Neural cell (in vitro differentiated cells): ENCODE data around the gene GP5. TPM values are rescaled to one million over a fixed set of nuclear protein-coding genes. Genes with fewer than 3 reads are reported as not detected.

Experiments
- H2AFZ ChIP-seq: fragments of 200-600, 300-800 bp; sonication (generic), shearing (Covaris generic); 2 replicates; pipeline ENCODE4 v1.6.0; 2014; ENCODE audit warnings: low read depth, mild to moderate bottlenecking, antibody characterized with exemption, low read length, moderate library complexity
- H3F3A ChIP-seq: fragments of 200-600 bp; shearing (Covaris generic); 2 replicates; pipeline ENCODE4 v1.6.1; 2016; ENCODE audit warnings: mild to moderate bottlenecking, moderate library complexity, mixed read lengths, antibody characterized with exemption, low read length; ENCODE audit not compliant: insufficient read depth, poor library complexity, severe bottlenecking
- H3K27ac ChIP-seq: fragments of 200-600, 300-800 bp; sonication (generic), shearing (Covaris generic); 2 replicates; pipeline ENCODE4 v1.5.1; 2014; ENCODE audit warnings: mild to moderate bottlenecking, low read length, moderate library complexity
- H3K27me3 ChIP-seq: fragments of 300-800, 200-600 bp; sonication (generic), shearing (Covaris generic); 2 replicates; pipeline ENCODE4 v1.6.0; 2014; ENCODE audit warnings: mild to moderate bottlenecking, low read depth, low read length, moderate library complexity; ENCODE audit not compliant: insufficient read depth
- H3K36me3 ChIP-seq: fragments of 300-800, 200-600 bp; sonication (generic), shearing (Covaris generic); 2 replicates; pipeline ENCODE4 v1.5.1; 2014; ENCODE audit warnings: mild to moderate bottlenecking, antibody characterized with exemption, low read length, moderate library complexity; ENCODE audit not compliant: insufficient read depth
- H3K4me2 ChIP-seq: fragments of 300-800, 200-600 bp; sonication (generic), shearing (Covaris generic); 2 replicates; pipeline ENCODE4 v1.6.0; 2014; ENCODE audit warnings: mild to moderate bottlenecking, low read length
- H3K4me3 ChIP-seq: fragments of 300-800, 200-600 bp; sonication (generic), shearing (Covaris generic); 2 replicates; pipeline ENCODE4 v1.5.1; 2014; ENCODE audit warnings: mild to moderate bottlenecking, low read length, moderate library complexity
- H3K79me2 ChIP-seq: fragments of 200-600 bp; shearing (Covaris generic); replicated peaks from 2 replicates; pipeline ENCODE4 v1.6.0; 2014; ENCODE audit warnings: mild to moderate bottlenecking, low read length, moderate library complexity; ENCODE audit not compliant: insufficient read depth
- H3K9ac ChIP-seq: fragments of 300-800, 200-600 bp; sonication (generic), shearing (Covaris generic); 2 replicates; pipeline ENCODE4 v1.6.1; 2016; ENCODE audit warnings: mild to moderate bottlenecking, low read length, mixed read lengths
- H3K9me2 ChIP-seq: fragments of 200-600 bp; shearing (Covaris generic); 2 replicates; pipeline ENCODE4 v1.6.1; 2016; ENCODE audit warnings: mild to moderate bottlenecking, low read length, mixed read lengths; ENCODE audit not compliant: insufficient read depth
- H3K9me3 ChIP-seq: fragments of 200-600, 300-800 bp; sonication (generic), shearing (Covaris generic); 2 replicates; pipeline ENCODE4 v1.6.1; 2016; ENCODE audit warnings: mild to moderate bottlenecking, mixed run types, low read length, moderate library complexity, mixed read lengths
- H4K20me1 ChIP-seq: fragments of 200-600 bp; shearing (Covaris generic); 2 replicates; pipeline ENCODE4 v1.6.1; 2016; ENCODE audit warnings: mild to moderate bottlenecking, mixed run types; ENCODE audit not compliant: insufficient read depth
- CTCF ChIP-seq: fragments of 450-650 bp; IDR thresholded peaks from 2 replicates; pipeline ENCODE4 v1.5.1; 2014; ENCODE audit warnings: antibody characterized with exemption, mild to moderate bottlenecking, moderate library complexity; ENCODE audit not compliant: poor library complexity, severe bottlenecking
- EP300 ChIP-seq: fragments of 450-650 bp; conservative IDR thresholded peaks from 2 replicates; pipeline ENCODE4 v1.6.1; 2014; ENCODE audit warnings: antibody characterized with exemption, mild to moderate bottlenecking, moderate library complexity; ENCODE audit not compliant: poor library complexity, severe bottlenecking
- EZH2 ChIP-seq: fragments of 200-600, 300-800 bp; shearing (Covaris generic), sonication (generic); IDR thresholded peaks from 2 replicates; pipeline ENCODE4 v1.6.1; 2014; ENCODE audit warnings: antibody characterized with exemption, low read length, borderline replicate concordance, mild to moderate bottlenecking; ENCODE audit not compliant: insufficient read depth, poor library complexity, severe bottlenecking
- MXI1 ChIP-seq: fragments of 450-650 bp; conservative IDR thresholded peaks from 2 replicates; pipeline ENCODE4 v1.6.1; 2014; ENCODE audit warnings: antibody characterized with exemption, mild to moderate bottlenecking; ENCODE audit not compliant: poor library complexity, severe bottlenecking
- POLR2AphosphoS5 ChIP-seq: IDR thresholded peaks from 2 replicates; pipeline ENCODE4 v1.6.1; 2012
- RAD21 ChIP-seq: fragments of 450-650 bp; conservative IDR thresholded peaks from 2 replicates; pipeline ENCODE4 v1.6.1; 2014; ENCODE audit warnings: antibody characterized with exemption, mild to moderate bottlenecking, moderate library complexity
- REST ChIP-seq: IDR thresholded peaks from 2 replicates; pipeline ENCODE4 v1.6.1; 2012; ENCODE audit warnings: borderline replicate concordance
- SMC3 ChIP-seq: fragments of 450-650 bp; conservative IDR thresholded peaks from 2 replicates; pipeline ENCODE4 v1.6.1; 2014; ENCODE audit warnings: antibody characterized with exemption, mild to moderate bottlenecking, moderate library complexity; ENCODE audit not compliant: poor library complexity
- TAF1 ChIP-seq: IDR thresholded peaks from 2 replicates; pipeline ENCODE4 v1.6.1; 2012; ENCODE audit warnings: low read depth
- polyA plus RNA-seq: library from polyadenylated mRNA; depleted of rRNA; stranded (reverse); fragments of >200 nt; gene quantifications from 2 replicates; pipeline ENCODE4 v1.2.3, GENCODE V29; 2014

GP5 gene
- polyA plus RNA-seq, 1 donor from 2014 or later, result 0.14 TPM

GRCh38 chr3:194401868-194402329, 2.8 kb upstream of the GP5 start:
- no peak overlapping the region for H3K9ac ChIP-seq

GRCh38 chr3:194401346-194401745, 2.3 kb upstream of the GP5 start:
- H3K9ac ChIP-seq, result no peak overlapping the region
- no peaks in the 10 kb centered on the region for H3K9me3 ChIP-seq
- TF ChIP-seq REST (no peak), RAD21 (no peak), EZH2 (no peak), EP300 (no peak), MXI1 (no peak), SMC3 (no peak), CTCF (no peak), POLR2AphosphoS5 (no peak), TAF1 (no peak)
- no peaks in the 10 kb centered on the region for H3K9me2 ChIP-seq
- no peak overlapping the region for H3K4me2 ChIP-seq
- no peaks in the 10 kb centered on the region for H3K79me2 ChIP-seq
- H3F3A ChIP-seq, result no peaks in the 10 kb centered on the region
- no peak overlapping the region for H3K4me3 ChIP-seq
- no peak overlapping the region for H2AFZ ChIP-seq
- peaks cover 33% of the 10 kb centered on the region for H3K27me3 ChIP-seq
- no peaks in the 10 kb centered on the region for H4K20me1 ChIP-seq
- no peak overlapping the region for H3K27ac ChIP-seq
- H3K36me3 ChIP-seq, result no peaks in the 10 kb centered on the region

More at GRCh38 chr3:194401868-194402329, 2.8 kb upstream of the GP5 start:
- no peaks in the 10 kb centered on the region for H3K79me2 ChIP-seq
- no peaks in the 10 kb centered on the region for H3K36me3 ChIP-seq
- no peaks in the 10 kb centered on the region for H3F3A ChIP-seq
- H3K9me2 ChIP-seq, result no peaks in the 10 kb centered on the region
- no peak overlapping the region for H3K4me2 ChIP-seq
- no peaks in the 10 kb centered on the region for H3K9me3 ChIP-seq
- H3K4me3 ChIP-seq, result no peak overlapping the region
- no peak overlapping the region for H3K27ac ChIP-seq
- no peak for TF ChIP-seq RAD21
- no peak for TF ChIP-seq CTCF
- no peak for TF ChIP-seq POLR2AphosphoS5
- H4K20me1 ChIP-seq, result no peaks in the 10 kb centered on the region
- peaks cover 27% of the 10 kb centered on the region for H3K27me3 ChIP-seq
- no peak overlapping the region for H2AFZ ChIP-seq
